GM20431 (cell line): ENCODE data around the gene MED4.

ENCODE experiments used
- in situ Hi-C: fragments of 300-500 bp; cut with MseI, MboI; formaldehyde crosslinking; loops from one replicate; pipeline ENCODE4 v1.15.0; 2020; ENCODE audit warnings: low sequenced_read_pairs; ENCODE audit not compliant: unreplicated experiment

MED4 gene, protein sequence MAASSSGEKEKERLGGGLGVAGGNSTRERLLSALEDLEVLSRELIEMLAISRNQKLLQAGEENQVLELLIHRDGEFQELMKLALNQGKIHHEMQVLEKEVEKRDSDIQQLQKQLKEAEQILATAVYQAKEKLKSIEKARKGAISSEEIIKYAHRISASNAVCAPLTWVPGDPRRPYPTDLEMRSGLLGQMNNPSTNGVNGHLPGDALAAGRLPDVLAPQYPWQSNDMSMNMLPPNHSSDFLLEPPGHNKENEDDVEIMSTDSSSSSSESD

DNA sequence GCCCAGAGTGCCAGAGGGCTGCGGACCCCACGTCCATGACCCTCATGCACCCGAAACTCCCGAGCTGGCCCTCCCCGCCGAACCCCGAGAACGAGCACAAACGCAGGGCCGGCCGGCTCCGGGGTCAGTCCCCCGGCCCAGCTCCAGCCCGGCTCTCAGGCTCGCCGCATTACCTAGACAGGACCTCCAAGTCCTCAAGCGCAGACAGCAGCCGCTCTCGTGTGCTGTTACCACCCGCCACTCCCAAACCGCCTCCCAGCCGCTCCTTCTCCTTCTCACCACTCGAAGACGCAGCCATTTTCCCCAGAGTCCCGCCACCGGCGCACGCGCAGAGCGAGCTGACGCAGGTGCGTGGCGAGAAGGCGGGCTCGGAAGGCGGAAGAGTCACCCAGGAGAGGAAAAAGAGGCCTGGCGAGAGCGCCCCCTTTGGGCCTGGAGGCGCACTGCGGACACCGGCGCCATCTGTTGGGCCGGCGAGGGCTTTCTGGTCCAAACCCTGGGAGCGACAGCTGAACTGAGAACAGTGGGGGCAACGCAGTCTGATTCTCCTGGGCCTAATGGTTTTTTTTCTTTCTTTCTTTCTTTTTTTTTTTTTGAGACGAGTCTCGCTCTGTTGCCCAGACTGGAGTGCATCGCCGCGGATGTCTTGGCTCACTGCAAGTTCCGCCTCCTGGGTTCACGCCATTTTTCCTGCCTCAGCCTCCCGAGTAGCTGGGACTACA is at the start of gene MED4:
Gene MED4, minus strand, starts transcription at position 324 of the 722 bp plus-strand sequence. Its CDS starts 26 bp downstream, at position 298.
- in situ Hi-C loops: no loop called here

DNA sequence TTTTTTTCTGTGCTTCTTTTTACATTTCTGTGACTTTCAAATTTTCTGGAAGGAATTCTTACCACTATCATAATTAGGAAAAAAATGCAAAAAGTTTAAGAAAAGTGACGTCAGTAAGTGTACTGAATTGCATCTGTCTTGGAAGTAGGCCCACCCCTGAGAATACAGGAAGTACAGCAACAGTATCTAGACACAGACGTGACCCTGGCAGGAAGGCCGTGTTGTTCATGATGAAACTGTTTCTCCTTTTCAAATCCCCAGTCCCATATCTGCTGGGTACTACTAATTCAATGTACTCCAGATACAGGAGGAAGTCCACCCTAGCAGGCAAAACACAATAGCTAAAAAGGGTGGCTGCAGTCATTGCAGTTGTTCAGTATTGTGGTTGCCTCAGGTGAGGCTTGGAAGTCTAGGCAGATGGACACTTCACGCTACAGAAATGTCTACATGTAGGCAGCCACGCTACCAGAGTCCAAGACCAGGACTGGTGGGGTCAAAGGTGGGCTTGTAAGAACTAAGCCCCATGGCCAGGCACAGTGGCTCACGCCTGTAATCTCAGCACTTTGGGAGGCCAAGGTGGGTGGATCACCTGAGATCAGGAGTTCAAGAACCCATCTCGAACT is 49.6 kb upstream of the MED4 start:
- in situ Hi-C loops: loop anchor here (25.0 kb wide), 2 partner anchors 443 to 618 kb away; no protein-coding TSS in a partner anchor

GRCh38 chr13:48142436-48142835 is 47.5 kb upstream of the MED4 start:
- in situ Hi-C loops: loop anchor here (25.0 kb wide), 2 partner anchors 445 to 620 kb away; no protein-coding TSS in a partner anchor

GRCh38 chr13:48138270-48138669 is 43.4 kb upstream of the MED4 start:
- in situ Hi-C loops: loop anchor here (25.0 kb wide), 2 partner anchors 449 to 624 kb away; no protein-coding TSS in a partner anchor

DNA sequence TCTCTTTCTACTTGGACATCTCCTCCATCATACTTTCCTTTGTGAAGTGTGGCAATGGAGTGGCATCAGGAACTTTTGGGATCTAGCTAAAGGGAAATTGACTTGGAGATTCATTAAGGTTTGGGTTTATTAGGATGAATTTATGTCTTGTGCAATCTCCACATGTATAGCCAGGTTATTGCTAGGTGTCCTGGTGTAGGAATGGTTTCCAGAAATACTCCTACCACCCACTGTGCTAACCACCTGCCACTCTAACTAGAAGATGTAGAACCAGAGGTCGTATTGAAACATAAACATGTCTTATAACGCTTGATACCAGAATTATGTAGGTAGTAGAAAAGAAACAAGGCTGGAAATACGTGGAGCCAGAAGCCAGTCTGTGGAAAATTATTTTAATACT is 38.1 kb upstream of the MED4 start:
- in situ Hi-C loops: loop anchor here (25.0 kb wide), 2 partner anchors 454 to 629 kb away; no protein-coding TSS in a partner anchor

GRCh38 chr13:48131533-48131932 is 36.6 kb upstream of the MED4 start:
- in situ Hi-C loops: loop anchor here (25.0 kb wide), 2 partner anchors 456 to 631 kb away; no protein-coding TSS in a partner anchor

DNA sequence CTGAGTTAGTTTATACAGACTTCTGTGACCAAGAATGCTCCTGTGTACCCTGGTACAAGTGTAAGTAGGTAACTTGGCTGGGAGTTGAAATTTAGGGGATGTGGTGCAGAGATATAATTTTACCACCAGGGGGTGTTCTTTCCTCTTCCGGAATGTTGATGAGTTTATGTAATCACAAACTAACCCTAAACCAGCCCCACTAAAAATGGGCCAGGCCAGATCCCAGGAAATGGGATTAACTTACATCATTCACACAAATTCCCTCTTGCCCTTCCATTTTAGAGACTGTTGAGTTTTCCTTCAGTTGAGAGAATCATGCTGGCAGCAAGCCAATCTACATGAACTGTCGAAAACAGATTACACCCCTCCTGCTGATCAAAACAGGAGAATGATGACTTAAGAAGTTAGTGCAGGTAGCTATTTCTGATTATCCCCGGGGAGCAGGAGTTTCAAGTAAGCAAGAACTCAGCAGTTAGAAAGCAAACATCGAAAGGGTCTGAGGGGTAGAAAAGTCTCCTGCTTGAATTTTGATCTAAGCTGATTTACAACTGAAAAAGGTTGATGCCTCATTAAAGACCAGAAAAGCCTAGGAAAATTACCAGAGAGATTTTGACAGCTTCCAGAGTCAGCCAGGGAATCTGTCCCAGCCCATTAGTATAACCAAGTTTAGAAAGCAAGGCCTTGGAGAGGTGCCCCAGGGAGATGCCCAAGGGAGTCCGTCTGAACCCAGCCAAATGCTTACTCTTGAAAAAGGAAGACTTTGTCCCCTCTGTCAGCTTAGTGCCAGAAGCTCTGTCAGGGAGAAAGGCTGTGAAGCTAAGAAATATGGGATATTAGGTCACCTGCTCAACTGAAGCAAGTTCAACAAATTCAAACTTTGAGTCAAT is 32.3 kb upstream of the MED4 start:
- in situ Hi-C loops: loop anchor here (25.0 kb wide), 2 partner anchors 460 to 635 kb away; no protein-coding TSS in a partner anchor

GRCh38 chr13:48125794-48126228 is 30.9 kb upstream of the MED4 start:
- in situ Hi-C loops: loop anchor here (25.0 kb wide), 2 partner anchors 461 to 636 kb away; no protein-coding TSS in a partner anchor

GRCh38 chr13:48123812-48124211 is 28.9 kb upstream of the MED4 start:
- in situ Hi-C loops: no loop called here

DNA sequence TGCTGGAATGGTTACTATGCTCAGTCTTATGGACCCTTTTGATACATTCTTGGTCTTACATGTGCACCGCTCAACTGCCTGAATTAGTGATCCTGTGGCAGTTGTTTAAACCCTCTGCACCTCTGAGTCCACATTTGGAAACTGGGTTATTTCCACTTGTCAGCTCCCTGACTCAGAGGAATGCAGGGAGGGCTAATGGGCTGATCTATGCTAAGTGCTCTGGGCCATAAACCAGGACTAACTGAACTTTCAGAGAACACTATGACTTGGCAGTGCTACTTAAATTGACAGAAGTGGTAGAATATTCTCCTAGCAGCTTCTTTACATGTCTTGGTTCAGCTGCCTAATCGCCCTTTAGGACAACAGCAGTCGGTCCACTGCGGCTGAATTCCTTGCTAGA is 26.8 kb upstream of the MED4 start:
- in situ Hi-C loops: no loop called here

DNA sequence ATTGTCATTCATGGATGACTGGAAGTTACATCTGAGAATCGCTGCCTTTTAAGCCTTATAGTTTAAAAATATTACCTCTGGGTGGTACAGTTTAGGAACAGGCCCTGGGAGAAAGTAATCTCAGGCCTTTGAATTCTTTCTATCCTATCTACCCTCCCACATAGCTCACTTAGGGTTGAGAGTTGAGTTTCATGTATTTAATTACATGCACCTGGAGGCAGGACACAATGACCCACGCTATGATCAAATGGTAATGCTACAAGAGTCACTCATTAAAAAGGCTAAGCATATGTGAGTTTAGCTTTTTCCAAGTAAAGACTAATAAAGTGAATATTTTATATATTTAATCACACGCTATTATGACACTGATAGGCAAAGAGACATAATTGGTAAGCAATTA is 25.3 kb upstream of the MED4 start:
- in situ Hi-C loops: no loop called here

- in situ Hi-C loops: no loop called here
Measured at GRCh38 chr13:48118030-48118429, 23.1 kb upstream of the MED4 start.

GRCh38 chr13:48116808-48117207 is 21.9 kb upstream of the MED4 start:
- in situ Hi-C loops: no loop called here

- in situ Hi-C loops: no loop called here
Measured at GRCh38 chr13:48113756-48114130, 18.8 kb upstream of the MED4 start.

DNA sequence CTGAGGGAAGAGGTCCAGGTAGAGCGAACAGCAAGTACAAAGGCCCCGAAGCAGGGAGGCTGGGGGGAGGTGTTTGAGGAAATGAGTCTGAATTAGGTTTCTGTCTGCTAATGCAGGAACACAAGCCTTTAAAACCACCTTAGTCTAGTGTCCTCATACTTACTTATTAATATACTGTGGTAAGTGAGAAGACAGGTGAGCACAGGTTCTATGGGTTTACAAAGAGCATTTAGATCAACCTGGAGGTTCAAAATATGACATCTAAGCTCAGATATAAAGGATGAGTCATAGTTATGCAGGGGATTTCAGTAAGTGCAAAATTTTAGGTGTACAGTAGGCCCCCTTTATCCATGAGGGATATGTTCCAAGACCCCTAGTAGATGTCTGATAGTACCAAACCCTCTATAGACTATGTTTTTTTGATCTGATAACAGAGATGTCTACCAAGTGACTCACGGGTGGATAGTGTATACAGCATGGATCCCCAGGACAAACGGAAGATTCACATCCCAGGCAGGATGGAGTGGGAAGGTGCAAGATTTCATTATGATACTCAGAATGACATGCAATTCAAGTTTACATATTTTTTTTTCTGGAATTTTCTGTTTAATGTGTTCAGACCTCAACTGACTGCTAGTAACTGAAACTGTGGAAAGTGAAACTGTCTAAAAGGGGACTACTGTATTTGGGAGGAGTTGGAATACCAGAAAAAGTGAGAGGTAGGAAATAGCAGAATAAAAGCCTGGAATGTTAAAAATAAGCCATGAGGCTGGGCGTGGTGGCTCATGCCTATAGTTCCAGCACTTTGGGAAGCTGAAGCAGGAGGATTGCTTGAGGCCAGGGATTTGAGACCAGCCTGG is 18.2 kb upstream of the MED4 start:
- in situ Hi-C loops: no loop called here

- in situ Hi-C loops: no loop called here
Measured at GRCh38 chr13:48110931-48111721, 16.2 kb upstream of the MED4 start.

DNA sequence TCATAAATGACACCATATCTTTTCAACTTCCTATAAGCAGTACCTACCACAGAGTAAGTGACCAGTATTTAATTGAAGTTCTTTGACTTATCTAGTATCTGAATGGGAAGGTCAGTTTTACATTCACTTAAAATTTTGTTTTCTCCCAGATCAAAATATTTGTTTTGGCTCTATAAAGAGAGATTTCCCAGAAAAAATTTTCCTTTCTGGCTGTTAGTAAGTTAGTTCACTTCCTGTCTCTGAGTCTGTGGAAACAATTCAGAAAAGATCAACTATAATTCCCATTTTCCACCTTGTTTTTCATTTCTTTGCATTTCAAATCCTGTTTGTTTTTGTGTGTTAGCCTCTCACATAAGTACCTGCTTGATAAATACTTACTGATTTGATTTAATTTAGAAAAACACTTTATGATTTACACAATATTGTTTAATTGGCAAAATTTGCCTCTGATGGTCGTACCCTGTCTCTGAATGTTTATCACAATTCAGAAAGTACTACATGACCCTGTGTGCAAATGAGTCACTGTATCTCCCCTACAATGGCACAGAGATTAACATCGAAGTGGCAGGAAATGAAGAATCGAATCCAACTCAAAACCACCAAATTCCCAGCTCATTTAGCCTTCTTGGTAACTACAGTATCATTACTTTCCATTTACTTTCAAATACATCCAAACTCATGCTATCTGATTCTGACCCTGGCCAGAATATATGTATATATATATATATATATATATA is 15.4 kb upstream of the MED4 start:
- in situ Hi-C loops: no loop called here
